MCF 10A (cell line): ENCODE data around the gene NNMT. TPM values are rescaled to one million over a fixed set of nuclear protein-coding genes. Genes with fewer than 3 reads are reported as not detected.
A peak's percentile ranks its signal among the peaks of the same experiment; 100 is the strongest.

Experiments used
- BruUV-seq: library from RNA; stranded (reverse); fragments of 400-500 nt; replicated peaks from 2 replicates; lab custom pipeline; 2021; lab: Mats Ljungman, UMichigan
- CTCF ChIA-PET: fragments of 300-600 bp; sonication (Branson Sonifier 250); formaldehyde crosslinking; extraction: SDS; loops from one replicate; lab custom pipeline; 2021; ENCODE audit warnings: antibody characterized with exemption, inconsistent platforms; lab: Yijun Ruan, JAX
- POLR2A ChIA-PET: fragments of 300-600, 350-650 bp; sonication (Branson Sonifier 250); formaldehyde crosslinking; extraction: SDS; loops from one replicate; lab custom pipeline; 2020; ENCODE audit warnings: antibody characterized with exemption, inconsistent platforms; lab: Yijun Ruan, JAX
- DNase-seq: peaks from one replicate; pipeline ENCODE4 v3.0.0-alpha.2; 2018; ENCODE audit not compliant: unreplicated experiment
- H3K27ac Mint-ChIP-seq: one replicate; pipeline ENCODE4 v1.8.0; 2022; ENCODE audit warnings: mild to moderate bottlenecking, low read depth, mixed read lengths; ENCODE audit not compliant: unreplicated experiment
- H3K27me3 Mint-ChIP-seq: one replicate; pipeline ENCODE4 v1.8.0; 2022; ENCODE audit warnings: mixed read lengths; ENCODE audit not compliant: insufficient read depth, unreplicated experiment
- H3K36me3 Mint-ChIP-seq: one replicate; pipeline ENCODE4 v1.8.0; 2022; ENCODE audit warnings: mild to moderate bottlenecking, moderate library complexity, mixed read lengths; ENCODE audit not compliant: insufficient read depth, unreplicated experiment
- H3K4me1 Mint-ChIP-seq: one replicate; pipeline ENCODE4 v1.8.0; 2022; ENCODE audit warnings: mixed read lengths; ENCODE audit not compliant: insufficient read depth, unreplicated experiment
- H3K4me3 Mint-ChIP-seq: one replicate; pipeline ENCODE4 v1.8.0; 2022; ENCODE audit warnings: mild to moderate bottlenecking, moderate library complexity, mixed read lengths; ENCODE audit not compliant: unreplicated experiment
- H3K9me3 Mint-ChIP-seq: one replicate; pipeline ENCODE4 v1.8.0; 2022; ENCODE audit warnings: mixed read lengths; ENCODE audit not compliant: unreplicated experiment
- intact Hi-C: fragments of 100-400 bp; cut with micrococcal nuclease; formaldehyde crosslinking; loops from 2 replicates; pipeline ENCODE4 v1.14.1; 2022
- total RNA-seq: library from RNA; stranded (reverse); gene quantifications from 2 replicates; pipeline ENCODE4 v1.2.3, GENCODE V29; 2022
- TF ChIP-seq, protein P1 (sequence below): fragments of 200-600 bp; IDR thresholded peaks from one replicate; pipeline ENCODE4 v1.8.0; 2022; ENCODE audit warnings: antibody characterized with exemption, mild to moderate bottlenecking; ENCODE audit not compliant: unreplicated experiment

The NNMT gene
- total RNA-seq, 1 experiment from 2014 or later: 638 TPM

GRCh38 chr11:114314096-114314495 lies 17.9 kb downstream of the NNMT start:
- intact Hi-C loops: no loop called here
- Mint-ChIP-seq H3K36me3 (peaks cover 100% of the 10 kb centered on the region), H3K4me3 (no peak overlapping the region), H3K27me3 (no peaks in the 10 kb centered on the region), H3K4me1 (peaks cover 13% of the 10 kb centered on the region), H3K27ac (no peak overlapping the region), H3K9me3 (no peaks in the 10 kb centered on the region)
- POLR2A ChIA-PET: interaction anchor here (0.9 to 1.6 kb wide), 4 partner anchors 16 to 118 kb away, joined by 3 to 4 read pairs (median 3); no protein-coding TSS in a partner anchor
- BruUV-seq: no TSS peak
- CTCF ChIA-PET: interaction anchor here (0.6 to 1.2 kb wide), 2 partner anchors 13 to 426 kb away, joined by 3 read pairs; no protein-coding TSS in a partner anchor
- DNase-seq: no peak
- TF ChIP-seq, protein P1, sequence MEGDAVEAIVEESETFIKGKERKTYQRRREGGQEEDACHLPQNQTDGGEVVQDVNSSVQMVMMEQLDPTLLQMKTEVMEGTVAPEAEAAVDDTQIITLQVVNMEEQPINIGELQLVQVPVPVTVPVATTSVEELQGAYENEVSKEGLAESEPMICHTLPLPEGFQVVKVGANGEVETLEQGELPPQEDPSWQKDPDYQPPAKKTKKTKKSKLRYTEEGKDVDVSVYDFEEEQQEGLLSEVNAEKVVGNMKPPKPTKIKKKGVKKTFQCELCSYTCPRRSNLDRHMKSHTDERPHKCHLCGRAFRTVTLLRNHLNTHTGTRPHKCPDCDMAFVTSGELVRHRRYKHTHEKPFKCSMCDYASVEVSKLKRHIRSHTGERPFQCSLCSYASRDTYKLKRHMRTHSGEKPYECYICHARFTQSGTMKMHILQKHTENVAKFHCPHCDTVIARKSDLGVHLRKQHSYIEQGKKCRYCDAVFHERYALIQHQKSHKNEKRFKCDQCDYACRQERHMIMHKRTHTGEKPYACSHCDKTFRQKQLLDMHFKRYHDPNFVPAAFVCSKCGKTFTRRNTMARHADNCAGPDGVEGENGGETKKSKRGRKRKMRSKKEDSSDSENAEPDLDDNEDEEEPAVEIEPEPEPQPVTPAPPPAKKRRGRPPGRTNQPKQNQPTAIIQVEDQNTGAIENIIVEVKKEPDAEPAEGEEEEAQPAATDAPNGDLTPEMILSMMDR: no peak

GRCh38 chr11:114315749-114316368 lies 19.7 kb downstream of the NNMT start:
- DNase-seq: no peak
- H3K4me3 Mint-ChIP-seq: no peak overlapping the region
- no TSS peak for BruUV-seq
- no peaks in the 10 kb centered on the region for H3K9me3 Mint-ChIP-seq
- ChIA-PET CTCF (interaction anchor here (0.7 to 1.1 kb wide), 2 partner anchors 11 to 420 kb away, joined by 3 to 4 read pairs; no protein-coding TSS in a partner anchor), POLR2A (no interaction called here)
- intact Hi-C loops: loop anchor here (2.0 kb wide), 1 partner anchor 35 kb away; no protein-coding TSS in a partner anchor
- H3K36me3 Mint-ChIP-seq: peaks cover 100% of the 10 kb centered on the region
- TF ChIP-seq, protein P1: no peak
- H3K4me1 Mint-ChIP-seq: peaks cover 18% of the 10 kb centered on the region
- H3K27me3 Mint-ChIP-seq: no peaks in the 10 kb centered on the region
- peak overlapping the region; percentile 83 for H3K27ac Mint-ChIP-seq

DNA sequence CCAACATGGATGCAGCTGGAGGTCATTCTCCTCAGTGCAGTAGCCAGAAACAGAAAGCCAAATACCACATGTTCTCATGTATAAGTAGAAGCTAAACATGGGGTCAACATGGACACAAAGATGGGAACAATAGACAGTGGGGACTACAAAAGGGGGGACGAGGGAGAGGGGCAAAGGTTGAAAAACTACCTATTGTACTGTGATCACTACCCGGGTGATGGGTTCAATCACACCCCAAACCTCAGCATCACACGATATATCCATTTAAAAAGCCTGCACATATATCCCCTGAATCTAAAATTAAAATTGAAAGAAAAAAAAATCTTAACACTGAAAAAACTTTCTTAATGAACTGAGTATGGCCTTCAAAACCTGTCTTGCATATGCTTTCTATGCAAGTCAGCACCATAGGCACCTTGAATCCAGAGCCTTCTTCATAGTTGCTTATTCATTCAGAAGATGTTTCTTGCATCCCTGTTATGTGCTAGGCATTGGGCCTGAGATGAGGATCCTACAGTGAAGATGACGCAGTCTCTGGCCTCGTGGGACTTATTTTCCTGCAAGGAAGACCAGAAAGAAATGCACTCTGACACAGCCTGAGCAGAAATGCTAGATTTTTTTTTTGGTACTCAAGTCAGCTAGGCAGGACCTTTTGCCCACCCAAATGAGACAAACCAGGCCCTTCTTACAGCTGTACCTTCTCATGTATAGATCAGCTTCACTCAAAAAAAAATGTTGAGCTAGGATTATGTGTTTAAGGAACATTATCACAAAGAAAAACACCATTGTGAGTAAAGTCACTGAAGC lies 21.0 kb downstream of the NNMT start:
- DNase-seq: no peak
- ChIA-PET CTCF (interaction anchor here (0.7 to 1.1 kb wide), 2 partner anchors 13 to 324 kb away, joined by 3 read pairs; no protein-coding TSS in a partner anchor), POLR2A (interaction anchor here (0.6 to 1.6 kb wide), 6 partner anchors 9 to 433 kb away, joined by 3 to 10 read pairs (median 4); partner anchors contain the start of gene NNMT)
- Mint-ChIP-seq H3K27me3 (no peaks in the 10 kb centered on the region), H3K27ac (peak overlapping the region; percentile 7), H3K9me3 (no peaks in the 10 kb centered on the region), H3K36me3 (peaks cover 95% of the 10 kb centered on the region), H3K4me1 (peaks cover 21% of the 10 kb centered on the region), H3K4me3 (no peak overlapping the region)
- TF ChIP-seq, protein P1: no peak
- intact Hi-C loops: loop anchor here (2.0 kb wide), 1 partner anchor 36 kb away; no protein-coding TSS in a partner anchor
- TSS peak; percentile 3 for BruUV-seq

DNA sequence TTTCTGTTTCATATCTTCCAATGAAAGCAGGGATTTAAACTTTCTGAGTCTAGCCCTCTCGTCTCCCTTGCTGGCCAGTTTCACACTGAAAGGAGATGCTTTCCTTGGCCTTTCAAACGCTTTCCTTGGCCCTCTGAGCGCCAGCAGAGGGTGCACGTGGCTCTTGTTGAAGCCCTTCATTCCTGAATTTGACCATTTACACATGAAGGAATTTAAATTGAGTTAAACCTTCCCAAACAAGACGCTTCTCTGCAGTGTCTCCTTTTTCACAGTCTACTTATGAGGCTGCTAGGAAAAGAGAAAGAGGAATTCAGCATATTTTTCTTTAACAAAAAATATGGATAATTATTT lies 21.6 kb downstream of the NNMT start:
- H3K36me3 Mint-ChIP-seq: peaks cover 90% of the 10 kb centered on the region
- ChIA-PET POLR2A (interaction anchor here (0.6 to 1.6 kb wide), 3 partner anchors 9 to 433 kb away, joined by 3 to 10 read pairs (median 4); partner anchors contain the start of gene NNMT), CTCF (no interaction called here)
- peak; percentile 59 for DNase-seq
- H3K4me1 Mint-ChIP-seq: peaks cover 21% of the 10 kb centered on the region
- no peaks in the 10 kb centered on the region for H3K27me3 Mint-ChIP-seq
- BruUV-seq: no TSS peak
- intact Hi-C loops: loop anchor here (2.0 kb wide), 1 partner anchor 37 kb away; no protein-coding TSS in a partner anchor
- H3K27ac Mint-ChIP-seq: no peak overlapping the region
- H3K4me3 Mint-ChIP-seq: no peak overlapping the region
- no peaks in the 10 kb centered on the region for H3K9me3 Mint-ChIP-seq
- TF ChIP-seq, protein P1: peak; percentile 12
